BJ (cell line): ENCODE results near the gene CHRNA9. TPM values are rescaled to one million over a fixed set of nuclear protein-coding genes. Genes with fewer than 3 reads are reported as not detected.

Source experiments
- CTCF ChIA-PET: fragments of 350-600 bp; formaldehyde crosslinking; extraction: SDS; loops from one replicate; lab custom pipeline; 2021; ENCODE audit warnings: antibody characterized with exemption, inconsistent platforms; lab: Yijun Ruan, JAX
- POLR2A ChIA-PET: fragments of 300-600 bp; sonication (Branson Sonifier 250); formaldehyde crosslinking; extraction: SDS; loops from one replicate; lab custom pipeline; 2021; ENCODE audit warnings: antibody characterized with exemption; lab: Charles Lee
- DNase-seq: peaks from one replicate; pipeline ENCODE4 v3.0.0-alpha.2; 2011; ENCODE audit warnings: low read depth
- H3K27me3 ChIP-seq: 2 replicates; pipeline ENCODE4 v1.6.0; 2011; ENCODE audit warnings: low read length; ENCODE audit not compliant: control insufficient read depth, insufficient read depth
- H3K36me3 ChIP-seq: 2 replicates; pipeline ENCODE4 v1.5.1; 2011; ENCODE audit warnings: low read length; ENCODE audit not compliant: control insufficient read depth, insufficient read depth
- H3K4me3 ChIP-seq: 2 replicates; pipeline ENCODE4 v1.5.1; 2011; ENCODE audit warnings: low read depth, mild to moderate bottlenecking, control low read depth, low read length
- polyA plus RNA-seq: library from polyadenylated mRNA; depleted of rRNA; stranded (reverse); fragments of >200 nt; gene quantifications from 2 replicates; pipeline ENCODE4 v1.2.3, GENCODE V29; 2011
- TF ChIP-seq, protein P1 (sequence below): IDR thresholded peaks from 2 replicates; pipeline ENCODE4 v1.5.1; 2011; ENCODE audit warnings: low read depth, mild to moderate bottlenecking, control low read depth, inconsistent platforms, low read length, moderate library complexity; ENCODE audit not compliant: insufficient read depth

CHRNA9 gene
- polyA plus RNA-seq, 1 experiment: 0.12 TPM

DNA sequence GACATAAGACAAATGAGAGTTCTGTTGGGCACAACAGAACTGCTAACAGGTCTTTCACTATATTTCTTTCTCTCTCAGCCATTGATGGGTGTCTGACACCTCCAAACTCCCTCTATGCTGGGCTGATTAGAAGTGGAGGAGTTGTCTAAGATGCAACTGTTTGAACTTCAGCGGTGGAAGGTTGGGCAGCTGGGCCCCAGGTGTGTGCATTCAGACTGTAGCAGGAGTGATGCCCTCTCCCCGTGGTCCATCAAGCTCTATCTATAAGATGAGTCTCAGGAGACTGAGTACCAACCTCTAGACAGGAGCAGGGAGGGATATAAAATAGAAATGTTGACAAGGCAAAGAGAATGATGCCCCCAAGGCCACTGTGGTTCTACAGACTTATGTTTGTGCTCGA, 28.2 kb upstream of the CHRNA9 start:
- H3K27me3 ChIP-seq: peaks cover 3% of the 10 kb centered on the region
- no peak for DNase-seq
- no peak overlapping the region for H3K4me3 ChIP-seq
- TF ChIP-seq, protein P1, sequence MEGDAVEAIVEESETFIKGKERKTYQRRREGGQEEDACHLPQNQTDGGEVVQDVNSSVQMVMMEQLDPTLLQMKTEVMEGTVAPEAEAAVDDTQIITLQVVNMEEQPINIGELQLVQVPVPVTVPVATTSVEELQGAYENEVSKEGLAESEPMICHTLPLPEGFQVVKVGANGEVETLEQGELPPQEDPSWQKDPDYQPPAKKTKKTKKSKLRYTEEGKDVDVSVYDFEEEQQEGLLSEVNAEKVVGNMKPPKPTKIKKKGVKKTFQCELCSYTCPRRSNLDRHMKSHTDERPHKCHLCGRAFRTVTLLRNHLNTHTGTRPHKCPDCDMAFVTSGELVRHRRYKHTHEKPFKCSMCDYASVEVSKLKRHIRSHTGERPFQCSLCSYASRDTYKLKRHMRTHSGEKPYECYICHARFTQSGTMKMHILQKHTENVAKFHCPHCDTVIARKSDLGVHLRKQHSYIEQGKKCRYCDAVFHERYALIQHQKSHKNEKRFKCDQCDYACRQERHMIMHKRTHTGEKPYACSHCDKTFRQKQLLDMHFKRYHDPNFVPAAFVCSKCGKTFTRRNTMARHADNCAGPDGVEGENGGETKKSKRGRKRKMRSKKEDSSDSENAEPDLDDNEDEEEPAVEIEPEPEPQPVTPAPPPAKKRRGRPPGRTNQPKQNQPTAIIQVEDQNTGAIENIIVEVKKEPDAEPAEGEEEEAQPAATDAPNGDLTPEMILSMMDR: no peak
- ChIA-PET POLR2A (no interaction called here), CTCF (interaction anchor here (0.8 to 3.6 kb wide), 10 partner anchors 9 to 410 kb away, joined by 3 to 19 read pairs (median 4); partner anchors contain the start of gene N4BP2)
- H3K36me3 ChIP-seq: no peaks in the 10 kb centered on the region

DNA sequence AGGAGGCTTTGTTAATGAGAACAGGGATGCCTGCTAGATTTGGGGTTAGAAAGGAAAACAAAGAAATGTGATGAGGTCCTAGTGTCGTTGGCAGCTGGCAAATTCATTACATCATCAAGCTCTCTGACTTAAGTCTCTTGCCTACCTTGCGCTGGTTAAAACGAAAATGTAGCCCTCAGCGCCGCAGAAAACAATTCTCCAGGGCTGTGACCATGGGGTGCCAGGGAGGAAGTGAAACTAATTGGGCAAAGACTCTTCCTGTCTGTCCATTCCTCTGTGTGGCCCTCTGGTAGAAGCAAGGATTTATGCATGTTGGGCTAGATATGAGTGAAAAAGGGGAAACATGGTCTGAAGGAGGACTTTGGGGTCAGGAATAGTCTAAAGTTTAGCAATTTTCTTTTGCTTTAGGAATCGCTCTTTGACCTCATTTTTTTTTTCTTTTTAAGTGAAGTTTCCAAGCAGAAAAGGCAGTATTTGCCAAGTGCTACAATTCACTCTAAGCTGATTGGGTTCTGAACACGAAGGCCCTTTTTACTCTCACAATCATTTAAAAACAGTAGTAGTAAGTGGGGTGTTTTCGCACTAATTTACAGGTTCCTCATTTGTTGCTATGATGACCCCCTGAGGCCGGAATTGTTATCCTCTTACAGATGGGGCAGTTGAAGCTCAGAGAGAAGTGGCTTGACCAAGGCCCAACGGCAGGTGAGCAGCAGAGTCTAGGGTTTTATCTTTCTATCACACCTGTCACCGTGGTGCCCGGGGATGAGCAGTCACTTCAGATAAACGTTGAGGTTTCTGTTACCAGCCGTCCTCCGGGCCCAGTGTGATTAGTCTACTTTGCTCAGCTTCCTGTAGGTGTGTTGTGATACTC, 27.3 kb upstream of the CHRNA9 start:
- Histone ChIP-seq H3K27me3 (no peaks in the 10 kb centered on the region; the same call in 1 of the 2 replicates), H3K4me3 (no peak overlapping the region), H3K36me3 (no peaks in the 10 kb centered on the region)
- no peak for DNase-seq
- ChIA-PET POLR2A (no interaction called here), CTCF (interaction anchor here (0.8 to 3.6 kb wide), 12 partner anchors 9 to 409 kb away, joined by 3 to 19 read pairs (median 3); partner anchors contain the start of gene N4BP2)
- TF ChIP-seq, protein P1: no peak

DNA sequence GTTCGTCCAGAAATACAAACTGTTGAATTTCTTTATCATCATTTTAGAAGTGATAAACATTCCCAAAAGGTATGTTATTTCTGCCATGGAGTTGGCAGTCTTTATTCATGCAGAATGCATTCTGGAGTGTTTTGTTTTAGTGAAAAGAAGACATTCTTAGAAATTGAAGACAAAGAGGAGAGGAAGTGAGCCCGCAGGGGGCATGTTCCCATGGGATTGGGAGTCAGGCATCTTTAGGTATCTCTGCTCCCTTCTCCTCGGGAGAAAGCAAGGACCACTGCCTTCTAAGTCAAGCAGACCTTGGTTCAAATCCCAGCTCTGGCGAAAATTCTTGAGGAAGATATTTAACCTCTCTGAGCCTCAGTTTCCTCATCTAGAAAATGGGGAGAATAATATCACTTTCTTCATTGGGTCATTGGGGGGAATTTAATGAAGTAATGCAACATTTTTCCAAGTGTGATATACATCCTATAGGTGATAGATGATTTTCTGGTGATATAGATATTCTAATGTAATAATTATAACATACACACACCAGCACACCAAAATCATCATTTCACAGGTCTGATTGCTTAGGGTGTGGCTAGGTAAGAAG, 26.5 kb upstream of the CHRNA9 start:
- ChIA-PET CTCF (interaction anchor here (0.8 to 3.6 kb wide), 7 partner anchors 8 to 409 kb away, joined by 3 to 19 read pairs (median 3); partner anchors contain the start of gene N4BP2), POLR2A (no interaction called here)
- Histone ChIP-seq H3K4me3 (no peak overlapping the region), H3K27me3 (no peaks in the 10 kb centered on the region; the same call in 1 of the 2 replicates), H3K36me3 (no peaks in the 10 kb centered on the region)
- TF ChIP-seq, protein P1: no peak
- no peak for DNase-seq

DNA sequence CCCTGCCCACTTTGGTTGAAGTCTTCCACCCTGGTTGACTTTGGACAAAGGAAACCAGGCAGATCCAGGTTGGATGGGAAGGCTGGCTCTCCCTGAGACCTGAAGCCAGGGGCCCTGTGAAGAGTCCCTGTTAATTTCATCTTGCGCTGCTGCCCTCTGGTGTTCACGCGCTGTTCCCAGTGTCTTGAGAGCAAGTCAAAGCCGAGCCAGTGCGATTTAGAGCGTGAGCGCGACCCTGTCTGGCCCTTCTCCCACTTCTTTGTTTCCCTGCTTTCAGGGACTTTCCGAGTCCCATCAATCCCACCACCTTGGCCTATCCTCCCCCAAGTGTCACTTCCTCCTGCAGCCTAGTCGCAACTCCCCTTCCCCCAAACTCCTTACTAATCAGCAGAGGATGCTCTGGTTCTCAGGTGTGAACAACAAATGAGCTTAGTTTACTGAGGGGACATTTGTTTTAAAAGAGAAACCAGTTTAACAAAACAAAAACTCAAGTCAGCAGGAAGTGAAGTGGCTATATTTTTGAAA, 25.8 kb upstream of the CHRNA9 start:
- CTCF ChIA-PET: interaction anchor here (0.6 to 3.6 kb wide), 16 partner anchors 8 to 598 kb away, joined by 3 to 19 read pairs (median 4); partner anchors contain the start of gene N4BP2
- no peak for DNase-seq
- no peaks in the 10 kb centered on the region for H3K36me3 ChIP-seq
- H3K27me3 ChIP-seq: no peaks in the 10 kb centered on the region; the same call in 1 of the 2 replicates
- TF ChIP-seq, protein P1: peak; percentile 92
- no peak overlapping the region for H3K4me3 ChIP-seq
- POLR2A ChIA-PET: no interaction called here
